Astrocyte (in vitro differentiated cells and primary cell): ENCODE measurements around the gene CABP5. TPM values are rescaled to one million over a fixed set of nuclear protein-coding genes. Genes with fewer than 3 reads are reported as not detected.

Source experiments
- DNase-seq: peaks from one replicate; pipeline ENCODE4 v3.0.0-alpha.2; 2010; ENCODE audit warnings: low read depth
- FAIRE-seq: peaks from 2 replicates; lab custom pipeline; 2011; peaks lifted over from hg19 to GRCh38; lab: Jason Lieb, UNC
- H2AFZ ChIP-seq: 2 replicates; pipeline ENCODE4 v1.6.0; 2012; ENCODE audit warnings: low read depth, low read length, inconsistent platforms
- H3K27ac ChIP-seq: 2 replicates; pipeline ENCODE4 v1.5.1; 2011; ENCODE audit warnings: low read depth, low read length, inconsistent platforms
- H3K27me3 ChIP-seq: 2 replicates; pipeline ENCODE4 v1.6.0; 2011; ENCODE audit warnings: low read length, inconsistent platforms; ENCODE audit not compliant: insufficient read depth
- H3K36me3 ChIP-seq: 2 replicates; pipeline ENCODE4 v1.5.1; 2011; ENCODE audit warnings: low read length, inconsistent platforms; ENCODE audit not compliant: insufficient read depth
- H3K4me1 ChIP-seq: 2 replicates; pipeline ENCODE4 v1.5.1; 2011; ENCODE audit warnings: low read length, inconsistent platforms; ENCODE audit not compliant: insufficient read depth
- H3K4me2 ChIP-seq: 2 replicates; pipeline ENCODE4 v1.6.0; 2012; ENCODE audit warnings: low read length, inconsistent platforms
- H3K4me3 ChIP-seq: 2 replicates; pipeline ENCODE4 v1.5.1; 2011; ENCODE audit warnings: low read depth, mild to moderate bottlenecking, low read length, inconsistent platforms; ENCODE audit not compliant: insufficient read depth
- H3K79me2 ChIP-seq: 2 replicates; pipeline ENCODE4 v1.6.0; 2012; ENCODE audit warnings: mild to moderate bottlenecking, low read length, inconsistent platforms; ENCODE audit not compliant: insufficient read depth
- H3K9ac ChIP-seq: 2 replicates; pipeline ENCODE4 v1.6.0; 2012; ENCODE audit warnings: mild to moderate bottlenecking, low read length, inconsistent platforms
- H3K9me3 ChIP-seq: 2 replicates; pipeline ENCODE4 v1.5.1; 2012; ENCODE audit warnings: low read depth, mild to moderate bottlenecking, low read length, inconsistent platforms; ENCODE audit not compliant: insufficient read depth
- H4K20me1 ChIP-seq: 2 replicates; pipeline ENCODE4 v1.6.0; 2012; ENCODE audit warnings: low read length, inconsistent platforms; ENCODE audit not compliant: insufficient read depth
- H3K27ac Mint-ChIP-seq: one replicate; pipeline ENCODE4 v1.8.0; 2021; ENCODE audit warnings: mild to moderate bottlenecking, mixed read lengths; ENCODE audit not compliant: unreplicated experiment
- H3K27me3 Mint-ChIP-seq: one replicate; pipeline ENCODE4 v1.8.0; 2021; ENCODE audit warnings: low read depth, mixed read lengths; ENCODE audit not compliant: unreplicated experiment
- H3K36me3 Mint-ChIP-seq: one replicate; pipeline ENCODE4 v1.8.0; 2021; ENCODE audit warnings: low read depth, mixed read lengths; ENCODE audit not compliant: unreplicated experiment
- H3K4me1 Mint-ChIP-seq: one replicate; pipeline ENCODE4 v1.8.0; 2021; ENCODE audit warnings: low read depth, mixed read lengths; ENCODE audit not compliant: unreplicated experiment
- H3K4me3 Mint-ChIP-seq: one replicate; pipeline ENCODE4 v1.8.0; 2021; ENCODE audit warnings: mild to moderate bottlenecking, moderate library complexity, mixed read lengths; ENCODE audit not compliant: unreplicated experiment
- H3K9me3 Mint-ChIP-seq: one replicate; pipeline ENCODE4 v1.8.0; 2021; ENCODE audit warnings: mild to moderate bottlenecking, mixed read lengths; ENCODE audit not compliant: unreplicated experiment
- EZH2 ChIP-seq: IDR thresholded peaks from 2 replicates; pipeline ENCODE4 v1.6.1; 2012; ENCODE audit warnings: mild to moderate bottlenecking, low read length, inconsistent platforms; ENCODE audit not compliant: insufficient read depth
- total RNA-seq: library from RNA; stranded (reverse); gene quantifications from 2 replicates; pipeline ENCODE4 v1.2.1, GENCODE V29; 2021
- TF ChIP-seq, protein P1 (sequence below): IDR thresholded peaks from 2 replicates; pipeline ENCODE4 v1.5.1; 2011; ENCODE audit warnings: low read depth, mild to moderate bottlenecking, inconsistent platforms, low read length, moderate library complexity; ENCODE audit not compliant: insufficient read depth

CABP5 gene
- total RNA-seq, 1 donor from 2014 or later, result not detected

DNA sequence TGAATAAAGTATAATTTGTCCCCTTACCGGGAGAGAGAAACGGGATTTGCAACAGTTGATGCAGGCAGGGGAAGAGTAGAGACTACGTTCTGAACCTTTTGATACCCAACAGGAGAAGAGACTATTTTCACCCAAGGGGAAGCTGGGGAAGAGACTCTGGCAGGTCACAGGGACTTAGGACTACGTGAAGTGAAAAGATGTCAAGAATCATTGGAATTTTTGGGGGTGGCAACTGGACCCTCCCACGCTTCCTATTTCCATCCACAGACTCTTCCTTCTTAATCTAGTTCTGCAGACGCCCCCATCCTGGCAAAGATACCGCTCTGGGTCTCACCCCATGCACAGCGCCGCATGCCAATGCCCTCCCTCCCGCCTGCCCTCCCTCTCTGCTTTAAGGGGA lies 13.8 kb downstream of the CABP5 start:
- TF ChIP-seq EZH2, result no peak
- TF ChIP-seq, protein P1, sequence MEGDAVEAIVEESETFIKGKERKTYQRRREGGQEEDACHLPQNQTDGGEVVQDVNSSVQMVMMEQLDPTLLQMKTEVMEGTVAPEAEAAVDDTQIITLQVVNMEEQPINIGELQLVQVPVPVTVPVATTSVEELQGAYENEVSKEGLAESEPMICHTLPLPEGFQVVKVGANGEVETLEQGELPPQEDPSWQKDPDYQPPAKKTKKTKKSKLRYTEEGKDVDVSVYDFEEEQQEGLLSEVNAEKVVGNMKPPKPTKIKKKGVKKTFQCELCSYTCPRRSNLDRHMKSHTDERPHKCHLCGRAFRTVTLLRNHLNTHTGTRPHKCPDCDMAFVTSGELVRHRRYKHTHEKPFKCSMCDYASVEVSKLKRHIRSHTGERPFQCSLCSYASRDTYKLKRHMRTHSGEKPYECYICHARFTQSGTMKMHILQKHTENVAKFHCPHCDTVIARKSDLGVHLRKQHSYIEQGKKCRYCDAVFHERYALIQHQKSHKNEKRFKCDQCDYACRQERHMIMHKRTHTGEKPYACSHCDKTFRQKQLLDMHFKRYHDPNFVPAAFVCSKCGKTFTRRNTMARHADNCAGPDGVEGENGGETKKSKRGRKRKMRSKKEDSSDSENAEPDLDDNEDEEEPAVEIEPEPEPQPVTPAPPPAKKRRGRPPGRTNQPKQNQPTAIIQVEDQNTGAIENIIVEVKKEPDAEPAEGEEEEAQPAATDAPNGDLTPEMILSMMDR, result no peak
- no peak for FAIRE-seq
- no peaks in the 10 kb centered on the region for H4K20me1 ChIP-seq

DNA sequence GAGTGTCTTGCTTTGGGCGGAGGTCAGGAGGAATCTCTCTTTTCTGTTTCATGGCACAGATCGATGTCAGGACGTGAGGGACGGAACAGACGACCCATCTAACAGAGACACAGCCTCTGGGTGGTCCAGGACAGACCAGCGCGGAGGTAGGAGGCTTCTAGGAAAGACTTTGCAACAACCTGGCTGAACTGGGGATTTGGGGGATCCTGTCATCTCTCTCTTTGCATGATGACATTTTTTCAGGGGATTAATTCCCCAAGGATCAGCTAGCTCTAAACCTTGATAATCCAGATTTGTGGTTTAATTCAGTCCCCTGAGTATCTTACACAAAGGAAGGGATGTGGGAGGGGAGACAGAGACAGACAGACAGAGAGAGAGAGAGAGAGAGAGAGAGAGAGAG lies 14.4 kb downstream of the CABP5 start:
- no peak overlapping the region for H3K4me3 Mint-ChIP-seq
- peaks cover 12% of the 10 kb centered on the region for H3K27me3 Mint-ChIP-seq

More for the DNA sequence above, 13.8 kb downstream of the CABP5 start:
- H3K4me3 ChIP-seq, result no peak overlapping the region
- no peaks in the 10 kb centered on the region for H3K36me3 ChIP-seq
- no peaks in the 10 kb centered on the region for H3K79me2 ChIP-seq
- H3K27me3 ChIP-seq, result no peaks in the 10 kb centered on the region
- H3K4me1 ChIP-seq, result no peaks in the 10 kb centered on the region
- Mint-ChIP-seq H3K4me3 (no peak overlapping the region), H3K36me3 (no peaks in the 10 kb centered on the region), H3K27me3 (peaks cover 12% of the 10 kb centered on the region), H3K4me1 (no peaks in the 10 kb centered on the region), H3K9me3 (no peaks in the 10 kb centered on the region), H3K27ac (no peak overlapping the region)
- no peaks in the 10 kb centered on the region for H3K9me3 ChIP-seq
- H2AFZ ChIP-seq, result no peak overlapping the region
- no peak overlapping the region for H3K27ac ChIP-seq
- no peak overlapping the region for H3K4me2 ChIP-seq
- no peak for DNase-seq
- H3K9ac ChIP-seq, result no peak overlapping the region

DNA sequence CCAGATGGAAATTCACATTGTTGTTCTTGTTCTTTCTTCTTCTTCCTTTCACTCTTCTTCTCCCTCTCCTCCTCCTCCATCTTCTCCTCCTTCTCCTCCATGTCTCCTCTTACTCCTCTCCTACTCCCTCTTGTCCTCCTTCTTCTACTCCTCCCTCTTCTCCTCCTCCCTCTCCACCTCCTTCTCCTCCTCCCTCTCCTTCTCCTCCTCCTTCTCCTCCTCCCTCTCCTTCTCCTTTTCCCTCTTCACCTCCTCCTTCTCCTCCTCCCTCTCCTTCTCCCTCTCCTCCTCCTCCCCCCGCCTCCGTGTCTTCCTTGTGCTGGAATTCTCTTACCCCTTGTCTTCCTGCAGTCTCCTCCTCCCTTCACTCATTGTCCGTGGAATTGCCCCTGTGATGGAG lies 18.4 kb downstream of the CABP5 start:
- Mint-ChIP-seq H3K27me3 (peaks cover 19% of the 10 kb centered on the region), H3K4me3 (no peak overlapping the region), H3K9me3 (peaks cover 3% of the 10 kb centered on the region), H3K4me1 (no peaks in the 10 kb centered on the region), H3K27ac (peak overlapping the region; percentile 58), H3K36me3 (no peaks in the 10 kb centered on the region)
- no peaks in the 10 kb centered on the region for H3K9me3 ChIP-seq
- H3K4me1 ChIP-seq, result no peaks in the 10 kb centered on the region
- no peak for FAIRE-seq
- no peak overlapping the region for H3K9ac ChIP-seq
- no peak overlapping the region for H3K4me3 ChIP-seq
- no peaks in the 10 kb centered on the region for H4K20me1 ChIP-seq
- no peak overlapping the region for H2AFZ ChIP-seq
- H3K36me3 ChIP-seq, result no peaks in the 10 kb centered on the region
- no peak overlapping the region for H3K27ac ChIP-seq
- no peak overlapping the region for H3K4me2 ChIP-seq
- H3K27me3 ChIP-seq, result no peaks in the 10 kb centered on the region
- no peak for DNase-seq
- H3K79me2 ChIP-seq, result no peaks in the 10 kb centered on the region
- TF ChIP-seq EZH2, result no peak
- TF ChIP-seq, protein P1, result no peak

More for the DNA sequence above, 14.4 kb downstream of the CABP5 start:
- Histone ChIP-seq H3K36me3 (no peaks in the 10 kb centered on the region), H3K79me2 (no peaks in the 10 kb centered on the region), H3K9me3 (no peaks in the 10 kb centered on the region), H2AFZ (no peak overlapping the region), H3K27me3 (no peaks in the 10 kb centered on the region), H3K4me2 (no peak overlapping the region), H3K27ac (no peak overlapping the region), H3K4me3 (no peak overlapping the region), H3K9ac (no peak overlapping the region), H3K4me1 (no peaks in the 10 kb centered on the region), H4K20me1 (no peaks in the 10 kb centered on the region)
- Mint-ChIP-seq H3K4me1 (no peaks in the 10 kb centered on the region), H3K27ac (no peak overlapping the region), H3K9me3 (no peaks in the 10 kb centered on the region), H3K36me3 (no peaks in the 10 kb centered on the region)
- FAIRE-seq (no peak), DNase-seq (no peak)
- no peak for TF ChIP-seq EZH2
